K562 (cell line): Measurements from ENCODE around the gene CHPF2. TPM values are rescaled to one million over a fixed set of nuclear protein-coding genes. Genes with fewer than 3 reads are reported as not detected.

Experiments used
- ATAC-seq: fragments of 200-7000 bp; cut with Tn5 transposase; 3 replicates; pipeline ENCODE4 v1.9.1; 2020; ENCODE audit warnings: moderate library complexity
- BruUV-seq: library from RNA; stranded (reverse); fragments of 400-500 nt; replicated peaks from 2 replicates; lab custom pipeline; 2021; lab: Mats Ljungman, UMichigan
- CTCF ChIA-PET: fragments of 300-600 bp; formaldehyde crosslinking; extraction: SDS; loops from one replicate; lab custom pipeline; 2021; ENCODE audit warnings: low intra/inter-chr PET ratio; lab: Yijun Ruan, JAX
- POLR2A ChIA-PET: fragments of 300-600, 350-650 bp; sonication (Branson Sonifier 250); formaldehyde crosslinking; extraction: SDS; loops from one replicate; lab custom pipeline; 2021; ENCODE audit warnings: antibody characterized with exemption, inconsistent platforms; lab: Yijun Ruan, JAX
- DNase-seq, 4 experiments: peaks; one replicate each; pipeline versions ENCODE4 v3.0.0 to v3.0.0-alpha.2; 2011 to 2018; ENCODE audit warnings: low spot score in 3 of 4, mixed read lengths in 3 of 4; ENCODE audit errors: extremely low read depth in 1 of 4
- FAIRE-seq: peaks from 2 replicates; lab custom pipeline; 2011; peaks lifted over from hg19 to GRCh38; lab: Jason Lieb, UNC
- H2AFZ ChIP-seq: 2 replicates; pipeline ENCODE4 v1.6.0; 2011; ENCODE audit warnings: low read depth, low read length, control low read depth, inconsistent platforms
- H3K27ac ChIP-seq: fragments of 200-600 bp; 3 replicates; pipeline ENCODE4 v1.8.0; 2011; ENCODE audit warnings: low read depth, mild to moderate bottlenecking, control low read depth, inconsistent platforms, low read length, moderate library complexity, mixed read lengths; ENCODE audit errors: extremely low read depth
- H3K27me3 ChIP-seq, 2 experiments: fragments of 300-600 bp in 1 of 2; 2 replicates in 1 of 2; 3 replicates in 1 of 2; pipeline versions ENCODE4 v1.6.0 to v1.8.0; 2011; ENCODE audit warnings: inconsistent platforms in 2 of 2, low read length in 2 of 2, mild to moderate bottlenecking in 1 of 2, mixed read lengths in 1 of 2, moderate library complexity in 1 of 2; ENCODE audit not compliant: control insufficient read depth in 2 of 2, insufficient read depth in 2 of 2
- H3K36me3 ChIP-seq: fragments of 300-600 bp; 3 replicates; pipeline ENCODE4 v1.8.0; 2011; ENCODE audit warnings: mild to moderate bottlenecking, low read length, inconsistent platforms; ENCODE audit not compliant: control insufficient read depth, insufficient read depth
- H3K4me1 ChIP-seq, 2 experiments: fragments of 200-600 bp in 1 of 2; replicated peaks in 1 of 2; 2 replicates in 1 of 2; 3 replicates in 1 of 2; pipeline versions ENCODE4 v1.5.1 to v1.8.0; 2011; ENCODE audit warnings: inconsistent platforms in 2 of 2, low read length in 2 of 2, mild to moderate bottlenecking in 1 of 2, mixed read lengths in 1 of 2, moderate library complexity in 1 of 2; ENCODE audit not compliant: control insufficient read depth in 2 of 2, insufficient read depth in 2 of 2
- H3K4me2 ChIP-seq: 2 replicates; pipeline ENCODE4 v1.6.1; 2011; ENCODE audit warnings: low read length, control low read depth, inconsistent platforms, mixed read lengths; ENCODE audit not compliant: insufficient read depth
- H3K4me3 ChIP-seq: fragments of 200-600 bp; sonication (generic), shearing (Covaris generic); 2 replicates; pipeline ENCODE4 v1.5.1; 2016; ENCODE audit warnings: control low read depth, inconsistent platforms
- H3K79me2 ChIP-seq: fragments of 200-600 bp; 3 replicates; pipeline ENCODE4 v1.8.0; 2011; ENCODE audit warnings: low read length, inconsistent platforms; ENCODE audit not compliant: control insufficient read depth, insufficient read depth
- H3K9ac ChIP-seq, 2 experiments: 2 replicates each; pipeline versions ENCODE4 v1.6.0 to v1.6.1; 2011; ENCODE audit warnings: low read depth in 2 of 2, low read length in 2 of 2, control low read depth in 1 of 2, inconsistent platforms in 1 of 2, mild to moderate bottlenecking in 1 of 2, mixed read lengths in 1 of 2; ENCODE audit not compliant: insufficient read depth in 1 of 2
- H3K9me1 ChIP-seq: one replicate; pipeline ENCODE4 v1.6.0; 2011; ENCODE audit warnings: inconsistent platforms, mild to moderate bottlenecking, low read length, moderate library complexity; ENCODE audit not compliant: control insufficient read depth, insufficient read depth
- H3K9me3 ChIP-seq: replicated peaks from 2 replicates; pipeline ENCODE4 v1.5.1; 2011; ENCODE audit warnings: low read depth, low read length, inconsistent platforms; ENCODE audit not compliant: control insufficient read depth, insufficient read depth
- H4K20me1 ChIP-seq: replicated peaks from 2 replicates; pipeline ENCODE4 v1.6.1; 2011; ENCODE audit warnings: low read length, inconsistent platforms, mixed read lengths; ENCODE audit not compliant: control insufficient read depth, insufficient read depth
- CBX2 ChIP-seq: fragments of 200-600 bp; sonication (generic); IDR thresholded peaks from one replicate; pipeline ENCODE4 v1.6.1; 2012; ENCODE audit warnings: mild to moderate bottlenecking, low read length, inconsistent platforms; ENCODE audit not compliant: insufficient read depth, poor library complexity, severe bottlenecking
- CCNT2 ChIP-seq: IDR thresholded peaks from 2 replicates; pipeline ENCODE4 v1.6.1; 2011; ENCODE audit warnings: borderline replicate concordance, low read depth, mild to moderate bottlenecking, moderate library complexity, mixed read lengths, low read length; ENCODE audit not compliant: insufficient read length; ENCODE audit errors: extremely low read depth
- FOXA1 ChIP-seq: fragments of 450-650 bp; IDR thresholded peaks from 2 replicates; pipeline ENCODE4 v1.6.1; 2016; ENCODE audit warnings: mild to moderate bottlenecking, borderline replicate concordance
- PHF20 ChIP-seq: fragments of 450-650 bp; IDR thresholded peaks from 2 replicates; pipeline ENCODE4 v1.6.1; 2018; ENCODE audit not compliant: partially characterized antibody
- PML ChIP-seq: IDR thresholded peaks from 2 replicates; pipeline ENCODE4 v1.6.1; 2012; ENCODE audit warnings: low read length, inconsistent platforms
- ZNF134 ChIP-seq: fragments of 250-450 bp; sonication (Bioruptor Pico); conservative IDR thresholded peaks from 2 replicates; pipeline ENCODE4 v1.4.0; 2020
- ZNF431 ChIP-seq: sonication (generic); formaldehyde crosslinking; IDR thresholded peaks from 2 replicates; pipeline ENCODE4 v1.8.0; 2022; ENCODE audit warnings: mild to moderate bottlenecking, missing genetic modification reagents
- WGBS: fragments of 100-300 bp; shearing (Covaris generic); methylation state at CpG from one replicate; pipeline ENCODE4 v1.1.6; 2016; ENCODE audit warnings: low coverage, mixed read lengths; ENCODE audit not compliant: insufficient coverage; ENCODE audit errors: missing lambda C conversion rate; 5-methylcytosine and 5-hydroxymethylcytosine counted together
- in situ Hi-C: fragments of 300-500 bp; cut with MboI; formaldehyde crosslinking; loops from 4 replicates; pipeline ENCODE4 v1.15.0; 2018; ENCODE audit warnings: inconsistent platforms, mixed read lengths
- intact Hi-C: fragments of 100-400 bp; cut with micrococcal nuclease; formaldehyde crosslinking; loops from 2 replicates; pipeline ENCODE4 v1.14.2; 2022
- polyA plus RNA-seq, 8 experiments: library from polyadenylated mRNA; depleted of rRNA in 4 of 8; stranded (reverse) in 5 of 8; unstranded in 3 of 8; fragments of >200 nt; fragmentation: Nextera tagmentation in 2 of 8; fragmentation: Illumina TruSeq in 1 of 8; extraction: Ambion mirVana in 2 of 8; extraction: Trizol in 1 of 8; gene quantifications; 2 replicates each; pipeline versions ENCODE4 v1.2.1 to v1.2.3, GENCODE V29; 2011 to 2014; ENCODE audit warnings: inconsistent platforms in 1 of 8, missing spikeins in 1 of 8
- total RNA-seq, 7 experiments: library from RNA; depleted of rRNA in 6 of 7; stranded (reverse); fragments of >200 nt in 6 of 7; fragmentation: Illumina TruSeq in 2 of 7; extraction: Trizol in 2 of 7; gene quantifications; 2 replicates each; pipeline versions ENCODE4 v1.2.1 to v1.2.3, GENCODE V29; 2011 to 2021; ENCODE audit warnings: low replicate concordance in 1 of 7
- TF ChIP-seq, protein P1 (sequence below), 2 experiments: fragments of 150-350 bp in 1 of 2; IDR thresholded peaks; 2 replicates each; pipeline ENCODE4 v1.6.1; 2012 to 2016; ENCODE audit warnings: low read depth in 2 of 2, low read length in 2 of 2, mild to moderate bottlenecking in 1 of 2, moderate library complexity in 1 of 2
- TF ChIP-seq, protein P2 (sequence below): IDR thresholded peaks from 2 replicates; pipeline ENCODE4 v1.6.1; 2012; ENCODE audit warnings: low read depth, low read length, improper control_type of control experiment, borderline replicate concordance
- TF ChIP-seq, protein P3 (sequence below): fragments of 450-650 bp; IDR thresholded peaks from 2 replicates; pipeline ENCODE4 v1.6.1; 2016; ENCODE audit warnings: low read depth, mild to moderate bottlenecking, moderate library complexity

CHPF2 gene
- total and polyA plus RNA-seq, 9 of the 15 experiments (the other 6 are each of a cell fraction or from before 2014, with no cell fraction given), result 0.08 to 32.8 (median 10.5) TPM

DNA sequence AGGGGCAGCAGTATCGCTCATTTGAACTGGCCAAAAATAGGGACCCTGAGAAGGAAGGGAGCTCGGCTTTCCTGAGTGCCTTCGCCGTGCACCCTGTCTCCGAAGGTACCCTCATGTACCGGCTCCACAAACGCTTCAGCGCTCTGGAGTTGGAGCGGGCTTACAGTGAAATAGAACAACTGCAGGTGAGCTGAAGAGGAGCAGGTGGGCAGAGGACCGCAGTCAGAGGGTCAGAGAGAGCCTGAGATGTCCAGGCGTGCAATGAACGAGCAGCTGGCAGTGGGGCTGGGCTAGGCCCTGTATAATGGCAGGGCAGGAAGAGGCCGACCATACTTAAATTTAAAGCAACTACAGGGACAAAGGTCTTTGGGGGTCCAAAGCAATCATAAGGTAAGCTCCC, 4.1 kb downstream of the CHPF2 start (continued):
- TF ChIP-seq, protein P1, sequence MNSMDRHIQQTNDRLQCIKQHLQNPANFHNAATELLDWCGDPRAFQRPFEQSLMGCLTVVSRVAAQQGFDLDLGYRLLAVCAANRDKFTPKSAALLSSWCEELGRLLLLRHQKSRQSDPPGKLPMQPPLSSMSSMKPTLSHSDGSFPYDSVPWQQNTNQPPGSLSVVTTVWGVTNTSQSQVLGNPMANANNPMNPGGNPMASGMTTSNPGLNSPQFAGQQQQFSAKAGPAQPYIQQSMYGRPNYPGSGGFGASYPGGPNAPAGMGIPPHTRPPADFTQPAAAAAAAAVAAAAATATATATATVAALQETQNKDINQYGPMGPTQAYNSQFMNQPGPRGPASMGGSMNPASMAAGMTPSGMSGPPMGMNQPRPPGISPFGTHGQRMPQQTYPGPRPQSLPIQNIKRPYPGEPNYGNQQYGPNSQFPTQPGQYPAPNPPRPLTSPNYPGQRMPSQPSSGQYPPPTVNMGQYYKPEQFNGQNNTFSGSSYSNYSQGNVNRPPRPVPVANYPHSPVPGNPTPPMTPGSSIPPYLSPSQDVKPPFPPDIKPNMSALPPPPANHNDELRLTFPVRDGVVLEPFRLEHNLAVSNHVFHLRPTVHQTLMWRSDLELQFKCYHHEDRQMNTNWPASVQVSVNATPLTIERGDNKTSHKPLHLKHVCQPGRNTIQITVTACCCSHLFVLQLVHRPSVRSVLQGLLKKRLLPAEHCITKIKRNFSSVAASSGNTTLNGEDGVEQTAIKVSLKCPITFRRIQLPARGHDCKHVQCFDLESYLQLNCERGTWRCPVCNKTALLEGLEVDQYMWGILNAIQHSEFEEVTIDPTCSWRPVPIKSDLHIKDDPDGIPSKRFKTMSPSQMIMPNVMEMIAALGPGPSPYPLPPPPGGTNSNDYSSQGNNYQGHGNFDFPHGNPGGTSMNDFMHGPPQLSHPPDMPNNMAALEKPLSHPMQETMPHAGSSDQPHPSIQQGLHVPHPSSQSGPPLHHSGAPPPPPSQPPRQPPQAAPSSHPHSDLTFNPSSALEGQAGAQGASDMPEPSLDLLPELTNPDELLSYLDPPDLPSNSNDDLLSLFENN (IDR thresholded peaks at IDR 0.05; ENCODE audit: low read depth in 2 of 2, low read length in 2 of 2), result no peak

DNA sequence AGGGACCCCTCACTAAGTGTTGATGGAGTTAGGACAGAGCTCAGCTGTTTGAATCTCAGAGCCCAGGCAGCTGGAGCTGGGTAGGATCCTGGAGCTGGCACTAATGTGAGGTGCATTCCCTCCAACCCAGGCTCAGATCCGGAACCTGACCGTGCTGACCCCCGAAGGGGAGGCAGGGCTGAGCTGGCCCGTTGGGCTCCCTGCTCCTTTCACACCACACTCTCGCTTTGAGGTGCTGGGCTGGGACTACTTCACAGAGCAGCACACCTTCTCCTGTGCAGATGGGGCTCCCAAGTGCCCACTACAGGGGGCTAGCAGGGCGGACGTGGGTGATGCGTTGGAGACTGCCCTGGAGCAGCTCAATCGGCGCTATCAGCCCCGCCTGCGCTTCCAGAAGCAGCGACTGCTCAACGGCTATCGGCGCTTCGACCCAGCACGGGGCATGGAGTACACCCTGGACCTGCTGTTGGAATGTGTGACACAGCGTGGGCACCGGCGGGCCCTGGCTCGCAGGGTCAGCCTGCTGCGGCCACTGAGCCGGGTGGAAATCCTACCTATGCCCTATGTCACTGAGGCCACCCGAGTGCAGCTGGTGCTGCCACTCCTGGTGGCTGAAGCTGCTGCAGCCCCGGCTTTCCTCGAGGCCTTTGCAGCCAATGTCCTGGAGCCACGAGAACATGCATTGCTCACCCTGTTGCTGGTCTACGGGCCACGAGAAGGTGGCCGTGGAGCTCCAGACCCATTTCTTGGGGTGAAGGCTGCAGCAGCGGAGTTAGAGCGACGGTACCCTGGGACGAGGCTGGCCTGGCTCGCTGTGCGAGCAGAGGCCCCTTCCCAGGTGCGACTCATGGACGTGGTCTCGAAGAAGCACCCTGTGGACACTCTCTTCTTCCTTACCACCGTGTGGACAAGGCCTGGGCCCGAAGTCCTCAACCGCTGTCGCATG, 5.2 kb downstream of the CHPF2 start:
- Histone ChIP-seq H3K27me3 (no peaks in the 10 kb centered on the region), H2AFZ (no peak overlapping the region), H3K79me2 (peaks cover 23% of the 10 kb centered on the region), H4K20me1 (peaks cover 65% of the 10 kb centered on the region), H3K36me3 (peaks cover 42% of the 10 kb centered on the region; the same call in 2 of the 3 replicates), H3K9me1 (peaks cover 4% of the 10 kb centered on the region), H3K27ac (no peak overlapping the region), H3K4me2 (no peak overlapping the region), H3K9me3 (no peaks in the 10 kb centered on the region), H3K9ac (no peak overlapping the region; a peak in 1 of 4 replicates), H3K4me1 (peaks cover 17 to 45% of the 10 kb centered on the region in 2 experiments; a peak in 4 of 5 replicates), H3K4me3 (no peak overlapping the region)
- 93% methylated on average over 44 of the region's 44 CpGs for WGBS
- BruUV-seq, result no TSS peak
- in situ Hi-C loops (no loop called here), intact Hi-C loops (no loop called here)
- ATAC-seq, result no peak
- ChIA-PET CTCF (no interaction called here), POLR2A (interaction anchor here (0.6 to 3.8 kb wide), 13 partner anchors 9 to 108 kb away, joined by 3 to 36 read pairs (median 5); partner anchors contain the start of gene ABCF2)
- FAIRE-seq, result no peak
- no peak for DNase-seq
- TF ChIP-seq CCNT2 (peak; percentile 28), PHF20 (no peak), ZNF431 (CRISPR knock-in tag) (no peak), ZNF134 (no peak), FOXA1 (no peak), PML (0 out of 2 replicates have a peak, but pooled peaks have one; percentile 1), CBX2 (no peak)
- TF ChIP-seq, protein P2, sequence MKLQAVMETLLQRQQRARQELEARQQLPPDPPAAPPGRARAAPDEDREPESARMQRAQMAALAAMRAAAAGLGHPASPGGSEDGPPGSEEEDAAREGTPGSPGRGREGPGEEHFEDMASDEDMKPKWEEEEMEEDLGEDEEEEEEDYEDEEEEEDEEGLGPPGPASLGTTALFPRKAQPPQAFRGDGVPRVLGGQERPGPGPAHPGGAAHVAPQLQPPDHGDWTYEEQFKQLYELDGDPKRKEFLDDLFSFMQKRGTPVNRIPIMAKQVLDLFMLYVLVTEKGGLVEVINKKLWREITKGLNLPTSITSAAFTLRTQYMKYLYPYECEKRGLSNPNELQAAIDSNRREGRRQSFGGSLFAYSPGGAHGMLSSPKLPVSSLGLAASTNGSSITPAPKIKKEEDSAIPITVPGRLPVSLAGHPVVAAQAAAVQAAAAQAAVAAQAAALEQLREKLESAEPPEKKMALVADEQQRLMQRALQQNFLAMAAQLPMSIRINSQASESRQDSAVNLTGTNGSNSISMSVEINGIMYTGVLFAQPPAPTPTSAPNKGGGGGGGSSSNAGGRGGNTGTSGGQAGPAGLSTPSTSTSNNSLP, result no peak
- TF ChIP-seq, protein P3, sequence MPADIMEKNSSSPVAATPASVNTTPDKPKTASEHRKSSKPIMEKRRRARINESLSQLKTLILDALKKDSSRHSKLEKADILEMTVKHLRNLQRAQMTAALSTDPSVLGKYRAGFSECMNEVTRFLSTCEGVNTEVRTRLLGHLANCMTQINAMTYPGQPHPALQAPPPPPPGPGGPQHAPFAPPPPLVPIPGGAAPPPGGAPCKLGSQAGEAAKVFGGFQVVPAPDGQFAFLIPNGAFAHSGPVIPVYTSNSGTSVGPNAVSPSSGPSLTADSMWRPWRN, result no peak
